ENCODE data around the gene GARIN5B.

Gene GARIN5B

GRCh38 chr19:55387736-55388497, 24.9 kb upstream of the GARIN5B start:
- peak overlapping the region; percentile 77 for H3K4me3 ChIP-seq (ENCODE audit: low read depth, low read length)

GRCh38 chr19:55386493-55386971, 23.5 kb upstream of the GARIN5B start:
- H3K4me3 ChIP-seq (ENCODE audit: low read depth, low read length), result peak overlapping the region; percentile 77
- TF ChIP-seq CTCF (conservative IDR thresholded peaks at IDR 0.05; ENCODE audit: low read depth, low read length), result no peak
- DNase-seq (ENCODE audit: low read depth), result no peak

More at GRCh38 chr19:55387736-55388497, 24.9 kb upstream of the GARIN5B start:
- no peak for TF ChIP-seq CTCF (conservative IDR thresholded peaks at IDR 0.05; ENCODE audit: low read depth, low read length)
- DNase-seq (ENCODE audit: low read depth), result no peak

GRCh38 chr19:55385724-55386492, 22.8 kb upstream of the GARIN5B start, which contains the start of gene RPL28:
Gene RPL28 (plus strand): TSS chr19:55385932. CDS start chr19:55386358, 426 bp downstream.
- peak within 1 kb of the TSS; percentile 77 for H3K4me3 ChIP-seq (ENCODE audit: low read depth, low read length)
- DNase-seq (ENCODE audit: low read depth), result peak; percentile 99
- TF ChIP-seq CTCF (conservative IDR thresholded peaks at IDR 0.05; ENCODE audit: low read depth, low read length), result no peak

DNA sequence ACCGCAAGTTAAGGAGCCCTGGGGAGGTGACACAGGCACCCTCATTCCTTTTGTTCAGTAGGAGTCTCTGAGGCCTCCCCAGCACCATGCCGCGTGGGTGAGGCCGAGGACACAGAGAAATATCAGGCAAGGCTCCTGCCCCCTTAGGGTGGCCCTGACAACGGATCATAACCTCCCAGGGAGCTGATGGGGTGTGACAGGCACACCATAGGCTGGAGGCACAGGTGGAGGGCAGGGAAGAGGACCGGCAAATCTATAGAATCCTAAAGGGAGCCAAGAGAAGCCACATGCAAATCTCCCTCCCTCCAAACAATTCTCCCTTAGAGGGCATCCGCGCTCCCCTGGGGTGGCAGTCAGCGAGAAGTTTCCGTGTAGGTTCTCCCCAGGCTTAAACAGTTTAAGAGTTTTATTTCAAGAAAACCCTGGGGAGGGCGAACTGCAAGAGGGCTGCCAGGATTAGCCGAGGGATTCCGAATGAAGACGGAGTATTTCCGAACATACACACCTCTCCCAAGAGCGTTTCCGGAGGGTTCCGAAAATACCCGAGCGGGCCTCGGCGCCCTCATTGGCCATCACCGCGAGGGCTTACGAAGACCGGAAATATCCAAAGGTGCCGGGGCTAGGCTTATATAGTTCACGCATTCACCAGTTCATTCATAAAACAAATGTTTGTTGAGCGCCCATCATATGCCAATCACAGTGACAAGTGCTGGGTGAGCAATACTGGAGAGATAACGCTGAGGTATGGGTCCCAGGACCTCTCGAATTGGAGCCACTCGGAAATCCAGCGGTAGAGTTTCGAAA, 22.1 kb upstream of the GARIN5B start:
- H3K4me3 ChIP-seq (ENCODE audit: low read depth, low read length), result peak overlapping the region; percentile 59
- DNase-seq (ENCODE audit: low read depth), result peak; percentile 98
- TF ChIP-seq CTCF (conservative IDR thresholded peaks at IDR 0.05; ENCODE audit: low read depth, low read length), result no peak

- DNase-seq (ENCODE audit: low read depth), result no peak
- no peak for TF ChIP-seq CTCF (conservative IDR thresholded peaks at IDR 0.05; ENCODE audit: low read depth, low read length)
- H3K4me3 ChIP-seq (ENCODE audit: low read depth, low read length), result peak within 1 kb of the TSS; percentile 60
Observed at GRCh38 chr19:55384131-55384919, 21.3 kb upstream of the GARIN5B start, which contains the start of gene TMEM238. Gene TMEM238 (minus strand): TSS chr19:55384292. CDS start chr19:55384259, 33 bp downstream.
